HepG2 (cell line): ENCODE data around the gene NKX2-2. TPM values are rescaled to one million over a fixed set of nuclear protein-coding genes. Genes with fewer than 3 reads are reported as not detected.

ENCODE experiments used
- ATAC-seq: fragments of 200-7000 bp; cut with Tn5 transposase; 3 replicates; pipeline ENCODE4 v1.9.1; 2020; ENCODE audit warnings: mild to moderate bottlenecking, moderate library complexity
- BruUV-seq: library from RNA; stranded (reverse); fragments of 400-500 nt; replicated peaks from 2 replicates; lab custom pipeline; 2021; lab: Mats Ljungman, UMichigan
- CTCF ChIA-PET: fragments of 300-600 bp; formaldehyde crosslinking; extraction: SDS; loops from one replicate; lab custom pipeline; 2021; ENCODE audit warnings: low total read pairs, inconsistent platforms, low intra/inter-chr PET ratio; lab: Yijun Ruan, JAX
- POLR2A ChIA-PET: fragments of 350-600 bp; sonication (Branson Sonifier 250); formaldehyde crosslinking; loops from one replicate; lab custom pipeline; 2020; ENCODE audit warnings: antibody characterized with exemption, inconsistent platforms; lab: Yijun Ruan, JAX
- DNase-seq: peaks from one replicate; pipeline ENCODE4 v3.0.0-alpha.2; 2015; ENCODE audit warnings: low spot score
- FAIRE-seq: peaks from 3 replicates; lab custom pipeline; 2011; peaks lifted over from hg19 to GRCh38; lab: Jason Lieb, UNC
- H2AFZ ChIP-seq: one replicate; pipeline ENCODE4 v1.6.1; 2011; ENCODE audit warnings: low read length, inconsistent platforms
- H3K27ac ChIP-seq: fragments of 300-600 bp; 3 replicates; pipeline ENCODE4 v1.8.0; 2011; ENCODE audit warnings: mixed run types, mild to moderate bottlenecking, mixed read lengths, low read length, inconsistent platforms; ENCODE audit not compliant: insufficient read depth; ENCODE audit errors: extremely low read length
- H3K27me3 ChIP-seq, 2 experiments: fragments of 200-600 bp in 1 of 2; 2 replicates in 1 of 2; 3 replicates in 1 of 2; pipeline versions ENCODE4 v1.6.0 to v1.8.0; 2011; ENCODE audit warnings: low read length in 2 of 2, mild to moderate bottlenecking in 2 of 2, moderate library complexity in 2 of 2, inconsistent platforms in 1 of 2; ENCODE audit not compliant: insufficient read depth in 2 of 2, control insufficient read depth in 1 of 2
- H3K36me3 ChIP-seq, 2 experiments: fragments of 200-600 bp in 1 of 2; replicated peaks in 1 of 2; 2 replicates in 1 of 2; 3 replicates in 1 of 2; pipeline versions ENCODE4 v1.5.1 to v1.8.0; 2011; ENCODE audit warnings: low read length in 2 of 2, inconsistent platforms in 1 of 2; ENCODE audit not compliant: insufficient read depth in 2 of 2, control insufficient read depth in 1 of 2
- H3K4me1 ChIP-seq: 2 replicates; pipeline ENCODE4 v1.5.1; 2012; ENCODE audit warnings: low read length, inconsistent platforms; ENCODE audit not compliant: insufficient read depth
- H3K4me2 ChIP-seq: 2 replicates; pipeline ENCODE4 v1.6.0; 2011; ENCODE audit warnings: low read depth, low read length, inconsistent platforms
- H3K4me3 ChIP-seq, 3 experiments: fragments of 200-600 bp in 1 of 3; sonication (generic), shearing (Covaris generic) in 1 of 3; replicated peaks in 1 of 3; 2 replicates each; pipeline ENCODE4 v1.5.1; 2011 to 2016; ENCODE audit warnings: low read length in 3 of 3, inconsistent platforms in 2 of 3, low read depth in 2 of 3, mild to moderate bottlenecking in 2 of 3, control low read depth in 1 of 3, mixed read lengths in 1 of 3; ENCODE audit not compliant: insufficient read depth in 1 of 3
- H3K79me2 ChIP-seq: one replicate; pipeline ENCODE4 v1.6.1; 2011; ENCODE audit warnings: low read length, inconsistent platforms; ENCODE audit not compliant: insufficient read depth
- H3K9ac ChIP-seq: 2 replicates; pipeline ENCODE4 v1.6.0; 2011; ENCODE audit warnings: mild to moderate bottlenecking, low read depth, low read length, inconsistent platforms; ENCODE audit not compliant: insufficient read depth
- H3K9me3 ChIP-seq: 2 replicates; pipeline ENCODE4 v1.5.1; 2012; ENCODE audit warnings: mild to moderate bottlenecking, low read length
- H4K20me1 ChIP-seq: 2 replicates; pipeline ENCODE4 v1.6.0; 2011; ENCODE audit warnings: inconsistent platforms, mild to moderate bottlenecking, low read length, moderate library complexity; ENCODE audit not compliant: insufficient read depth
- CSRNP2 ChIP-seq: sonication (generic); formaldehyde crosslinking; conservative IDR thresholded peaks from 2 replicates; pipeline ENCODE4 v1.8.0; 2022; ENCODE audit warnings: low read depth, missing genetic modification reagents
- DZIP1 ChIP-seq: sonication (generic); formaldehyde crosslinking; IDR thresholded peaks from 2 replicates; pipeline ENCODE4 v1.5.0; 2020; ENCODE audit warnings: mild to moderate bottlenecking, missing genetic modification reagents
- GMEB2 ChIP-seq: IDR thresholded peaks from 2 replicates; pipeline ENCODE4 v1.6.1; 2016; ENCODE audit warnings: missing biosample characterization, missing genetic modification reagents, low read depth
- HMGXB4 ChIP-seq, 2 experiments: sonication (generic) in 1 of 2; formaldehyde crosslinking in 1 of 2; IDR thresholded peaks; 2 replicates each; pipeline versions ENCODE4 v1.4.0 to v1.6.1; 2018 to 2020; ENCODE audit warnings: missing genetic modification reagents in 2 of 2, borderline replicate concordance in 1 of 2, low read depth in 1 of 2, mild to moderate bottlenecking in 1 of 2, missing biosample characterization in 1 of 2
- HNRNPH1 ChIP-seq: fragments of 200-400 bp; formaldehyde crosslinking; optimal IDR thresholded peaks from 2 replicates; pipeline ENCODE3; 2017; ENCODE audit warnings: mild to moderate bottlenecking, low read depth, low read length
- KLF13 ChIP-seq: sonication (generic); formaldehyde crosslinking; IDR thresholded peaks from 2 replicates; pipeline ENCODE4 v1.4.0; 2020; ENCODE audit warnings: mild to moderate bottlenecking, missing genetic modification reagents
- MATR3 ChIP-seq: sonication (generic); formaldehyde crosslinking; IDR thresholded peaks from 2 replicates; pipeline ENCODE4 v1.4.0; 2020; ENCODE audit warnings: missing genetic modification reagents
- MED8 ChIP-seq: sonication (generic); formaldehyde crosslinking; IDR thresholded peaks from 2 replicates; pipeline ENCODE4 v1.8.1; 2023; ENCODE audit warnings: mild to moderate bottlenecking, missing genetic modification reagents; ENCODE audit not compliant: insufficient replicate concordance
- NONO ChIP-seq, 2 experiments: fragments of 450-650 bp in 1 of 2; sonication (generic) in 1 of 2; formaldehyde crosslinking in 1 of 2; IDR thresholded peaks in 1 of 2; conservative IDR thresholded peaks in 1 of 2; 2 replicates each; pipeline versions ENCODE4 v1.6.1 to v1.8.0; 2017 to 2022; ENCODE audit warnings: mild to moderate bottlenecking in 1 of 2, missing genetic modification reagents in 1 of 2, moderate library complexity in 1 of 2
- POLR2G ChIP-seq: fragments of 200-400 bp; formaldehyde crosslinking; IDR thresholded peaks from 2 replicates; pipeline ENCODE4 v1.6.1; 2018; ENCODE audit warnings: mild to moderate bottlenecking, low read depth, low read length, moderate library complexity
- RAD21 ChIP-seq: fragments of 450-650 bp; formaldehyde crosslinking; IDR thresholded peaks from 2 replicates; pipeline ENCODE4 v1.5.0; 2020; ENCODE audit warnings: mild to moderate bottlenecking
- ZFY ChIP-seq: sonication (generic); formaldehyde crosslinking; IDR thresholded peaks from 2 replicates; pipeline ENCODE4 v1.4.0; 2020; ENCODE audit warnings: missing genetic modification reagents
- ZNF451 ChIP-seq: sonication (generic); formaldehyde crosslinking; IDR thresholded peaks from 2 replicates; pipeline ENCODE4 v1.5.0; 2020; ENCODE audit warnings: mild to moderate bottlenecking, missing genetic modification reagents
- ZNF557 ChIP-seq: sonication (generic); formaldehyde crosslinking; IDR thresholded peaks from 2 replicates; pipeline ENCODE4 v1.4.0; 2020; ENCODE audit warnings: missing genetic modification reagents
- ZNF75D ChIP-seq: sonication (generic); formaldehyde crosslinking; IDR thresholded peaks from 2 replicates; pipeline ENCODE4 v1.8.1; 2023; ENCODE audit warnings: missing genetic modification reagents, mild to moderate bottlenecking, borderline replicate concordance
- WGBS: methylation state at CpG from one replicate; pipeline ENCODE4 v1.1.6; 2017; ENCODE audit warnings: low lambda C conversion rate; 5-methylcytosine and 5-hydroxymethylcytosine counted together
- in situ Hi-C: cut with HindIII; loops from 2 replicates; pipeline ENCODE4 v1.10.0; 2017; ENCODE audit warnings: low pct_unique_long_range_greater_than_20kb; ENCODE audit not compliant: extremely low pct_ligation_motif_present
- intact Hi-C: fragments of 100-400 bp; cut with micrococcal nuclease; formaldehyde crosslinking; loops from one replicate; pipeline ENCODE4 v1.10.0; 2022; ENCODE audit not compliant: unreplicated experiment
- polyA plus RNA-seq, 8 experiments: library from polyadenylated mRNA; depleted of rRNA in 3 of 8; stranded (reverse) in 7 of 8; unstranded in 1 of 8; fragments of >200 nt; fragmentation: Illumina TruSeq in 4 of 8; extraction: Trizol in 4 of 8; gene quantifications; 2 replicates each; pipeline versions ENCODE4 v1.2.1 to v1.2.3, GENCODE V29; 2011 to 2016; ENCODE audit warnings: low read depth in 4 of 8, missing spikeins in 1 of 8, mixed read lengths in 1 of 8; ENCODE audit not compliant: insufficient read depth in 1 of 8
- total RNA-seq, 5 experiments: library from RNA; depleted of rRNA; stranded (reverse); fragments of >200 nt; fragmentation: Illumina TruSeq; extraction: Trizol; gene quantifications; 2 replicates each; pipeline ENCODE4 v1.2.3, GENCODE V29; 2016; ENCODE audit warnings: low read depth in 1 of 5

NKX2-2 gene
- total and polyA plus RNA-seq, 2 of the 13 experiments (the other 11 are each of a cell fraction or from before 2014, with no cell fraction given), result not detected

- TF ChIP-seq MED8 (CRISPR knock-in tag) (no peak), NONO (IDR thresholded peaks at IDR 0.05) (no peak), NONO (CRISPR knock-in tag; conservative IDR thresholded peaks at IDR 0.05) (no peak), KLF13 (CRISPR knock-in tag) (no peak), ZFY (CRISPR knock-in tag) (no peak), HNRNPH1 (no peak), GMEB2 (no peak), MATR3 (CRISPR knock-in tag) (no peak), DZIP1 (CRISPR knock-in tag) (no peak), RAD21 (CRISPR knock-in tag) (no peak), ZNF75D (CRISPR knock-in tag) (no peak), ZNF557 (CRISPR knock-in tag) (no peak), CSRNP2 (CRISPR knock-in tag) (no peak), POLR2G (no peak), ZNF451 (no peak), HMGXB4 (CRISPR knock-in tag; IDR thresholded peaks at IDR 0.05; ENCODE audit: borderline replicate concordance in 1 of 2, low read depth in 1 of 2) (no peak)
- H3K27ac ChIP-seq, result no peak overlapping the region
- intact Hi-C loops, result loop anchor here (2.0 kb wide), 1 partner anchor 36 kb away; no protein-coding TSS in a partner anchor
- in situ Hi-C loops, result loop anchor here (5.0 kb wide), 1 partner anchor 43 kb away; no protein-coding TSS in a partner anchor
- H3K9me3 ChIP-seq, result no peaks in the 10 kb centered on the region
- no peaks in the 10 kb centered on the region for H3K36me3 ChIP-seq
- CTCF ChIA-PET, result interaction anchor here (3.0 kb wide), 1 partner anchor 42 kb away, joined by 28 read pairs; no protein-coding TSS in a partner anchor
- no peak overlapping the region for H3K9ac ChIP-seq
- POLR2A ChIA-PET, result no interaction called here
- H4K20me1 ChIP-seq, result no peaks in the 10 kb centered on the region
- DNase-seq (no peak), FAIRE-seq (no peak), ATAC-seq (no peak)
- H3K4me2 ChIP-seq, result no peak overlapping the region
- H2AFZ ChIP-seq, result no peak overlapping the region
- no TSS peak for BruUV-seq
- peaks cover 16% of the 10 kb centered on the region; the same call in 1 of the 2 replicates for H3K4me1 ChIP-seq
- no peak overlapping the region for H3K4me3 ChIP-seq
- 35% methylated on average over 5 of the region's 5 CpGs for WGBS
- peaks cover 6 to 16% of the 10 kb centered on the region in 2 experiments; a peak in 4 of 5 replicates for H3K27me3 ChIP-seq
- H3K79me2 ChIP-seq, result no peaks in the 10 kb centered on the region
Observed at GRCh38 chr20:21528870-21529269, 15.0 kb upstream of the NKX2-2 start.
